HG03469 (cell line): ENCODE data around the gene ATP1B1.
A peak's percentile ranks its signal among the peaks of the same experiment; 100 is the strongest.
"Not testable (repeated sequence)": the region's sequence is repeated elsewhere in the genome, so short reads cannot be mapped to it uniquely, and the experiment has no call there.

Source experiments
- ATAC-seq: cut with Tn5 transposase; IDR thresholded peaks from one replicate; pipeline ENCODE4 v1.9.1; 2021; ENCODE audit warnings: mild to moderate bottlenecking, moderate library complexity, moderate number of reproducible peaks; ENCODE audit not compliant: unreplicated experiment

ATP1B1 gene

DNA sequence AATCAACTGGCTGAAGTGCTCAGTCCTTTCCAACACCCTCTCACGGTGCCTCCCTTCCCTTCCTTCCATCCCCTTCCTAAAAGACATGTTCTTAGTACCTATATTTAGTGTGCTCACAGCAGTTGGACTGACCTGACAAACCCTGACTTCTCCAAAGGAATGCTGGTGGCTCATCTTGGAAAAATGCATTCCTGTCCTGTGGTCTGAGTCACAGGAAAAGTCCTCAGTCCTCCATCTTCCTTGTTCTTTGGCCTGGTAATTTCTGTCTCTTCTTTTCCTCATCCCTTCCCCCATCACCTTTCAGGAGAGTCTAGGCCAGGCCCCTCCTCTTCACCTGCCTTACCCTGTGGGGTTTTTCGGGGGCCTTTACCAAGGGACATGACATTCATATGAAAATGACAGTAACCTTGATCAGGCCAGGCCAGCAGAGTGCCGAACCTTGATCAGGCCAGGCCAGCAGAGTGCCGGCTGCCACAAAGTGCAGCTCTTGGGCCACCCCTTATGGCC, 7.2 kb downstream of the ATP1B1 start:
- no peak for ATAC-seq

DNA sequence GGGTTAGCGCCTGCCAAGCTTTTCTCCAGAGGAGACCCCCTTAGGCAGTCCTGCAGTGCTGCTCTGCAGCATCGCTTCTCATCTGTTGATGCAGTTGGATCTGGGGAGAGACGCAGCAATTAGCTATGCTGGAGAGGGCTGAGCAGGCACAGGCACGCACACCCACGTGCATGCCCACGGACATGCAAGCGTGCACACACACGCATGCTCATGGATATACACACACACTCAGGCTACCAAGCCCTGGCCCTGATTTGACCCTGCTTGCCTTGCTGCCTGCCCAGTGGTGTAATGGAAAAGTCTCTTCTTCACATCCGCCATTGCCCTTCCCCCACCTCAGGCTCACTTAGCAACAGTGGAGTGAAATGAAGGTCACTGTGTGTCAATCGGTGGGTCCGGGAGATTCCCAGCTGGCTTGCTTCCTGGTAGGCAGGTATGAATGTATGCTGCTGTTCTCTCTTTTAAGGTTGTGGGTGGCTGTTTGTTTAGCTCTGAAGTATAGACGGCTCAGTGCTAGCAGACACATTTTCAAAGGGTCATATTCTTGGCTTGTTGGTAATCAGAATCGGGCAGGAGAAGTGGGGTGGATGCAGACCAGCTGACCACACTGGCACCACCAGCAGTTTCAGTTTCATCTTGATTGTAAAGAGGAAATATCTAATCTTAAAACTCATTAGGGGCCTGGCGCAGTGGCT, 9.5 kb downstream of the ATP1B1 start:
- peak; percentile 53 for ATAC-seq

DNA sequence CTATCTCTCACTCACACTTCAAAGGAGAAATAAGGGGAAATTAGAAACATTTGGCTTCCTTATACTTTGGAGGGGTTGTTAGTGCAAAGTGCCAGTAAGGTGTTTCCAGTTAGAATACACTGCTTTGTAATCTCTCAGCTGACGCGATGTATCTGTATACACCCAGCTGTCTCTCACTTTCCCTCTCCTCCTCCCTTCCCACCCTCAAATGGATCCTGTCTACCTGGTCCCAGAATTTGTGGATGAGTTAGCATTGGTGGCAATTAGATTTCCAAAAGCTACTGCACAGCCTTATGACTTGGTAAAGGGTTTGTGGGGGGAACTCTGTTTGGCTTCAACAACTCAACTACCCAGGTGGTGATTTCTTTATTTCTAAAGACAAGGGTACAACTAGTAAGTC, 10.5 kb downstream of the ATP1B1 start:
- no peak for ATAC-seq

DNA sequence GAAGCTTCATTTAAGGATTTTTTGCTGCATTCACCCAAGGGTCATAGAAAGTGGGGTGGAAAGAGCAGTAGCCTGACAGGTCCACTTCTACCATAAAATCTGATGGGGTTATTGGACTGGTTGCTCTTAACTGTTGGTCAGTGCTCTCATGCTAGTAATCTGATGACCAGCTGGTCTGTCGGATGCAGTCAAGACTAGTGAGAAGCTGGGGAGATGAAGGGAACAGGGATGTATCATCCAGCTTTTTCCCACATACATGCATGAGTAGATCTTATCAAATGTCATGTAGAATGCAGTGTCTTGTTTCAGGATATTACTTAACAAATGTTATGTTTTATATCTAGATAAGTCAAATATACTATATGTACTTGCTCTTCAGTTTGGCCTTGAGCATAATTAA, 11.1 kb downstream of the ATP1B1 start:
- ATAC-seq = no peak

DNA sequence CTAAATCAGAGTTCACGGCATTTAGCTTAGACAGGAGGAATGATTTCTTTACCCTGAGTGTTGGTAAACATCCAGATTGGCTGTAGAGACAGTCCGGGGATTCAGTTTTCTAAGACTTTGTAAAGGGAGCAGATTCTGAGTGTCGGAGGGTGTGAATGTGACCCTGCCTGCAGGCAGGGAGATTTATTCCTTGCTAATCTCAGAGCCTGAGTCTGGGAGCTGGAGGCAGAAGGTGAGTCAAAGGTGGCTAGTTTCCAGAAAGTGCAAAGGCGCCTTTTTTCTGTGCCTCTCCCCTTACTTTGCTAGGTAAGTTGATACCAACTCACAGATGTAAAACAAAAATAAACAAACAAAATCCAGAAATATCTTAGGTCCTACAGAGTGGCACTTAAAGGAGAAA, 11.7 kb downstream of the ATP1B1 start:
- ATAC-seq = no peak

DNA sequence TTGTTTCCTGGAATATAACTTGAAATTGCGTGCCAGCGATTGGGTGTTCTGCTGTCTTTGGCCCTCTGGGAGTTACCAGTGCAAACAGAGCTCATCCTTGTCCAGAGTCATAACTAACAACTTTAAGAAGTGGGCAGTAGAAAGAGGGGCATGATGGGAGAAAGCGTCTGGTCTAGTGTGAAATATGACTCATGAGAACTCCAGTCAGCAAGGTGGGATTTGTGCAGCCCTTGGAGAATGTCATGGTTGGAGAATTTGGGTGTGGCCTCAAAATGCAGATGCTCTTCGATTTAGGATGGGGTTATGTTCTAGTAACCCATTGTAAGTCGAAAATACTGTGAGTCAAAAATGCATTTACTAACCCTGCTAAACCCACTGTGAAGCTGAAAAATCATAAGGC, 12.9 kb downstream of the ATP1B1 start:
- no peak for ATAC-seq

DNA sequence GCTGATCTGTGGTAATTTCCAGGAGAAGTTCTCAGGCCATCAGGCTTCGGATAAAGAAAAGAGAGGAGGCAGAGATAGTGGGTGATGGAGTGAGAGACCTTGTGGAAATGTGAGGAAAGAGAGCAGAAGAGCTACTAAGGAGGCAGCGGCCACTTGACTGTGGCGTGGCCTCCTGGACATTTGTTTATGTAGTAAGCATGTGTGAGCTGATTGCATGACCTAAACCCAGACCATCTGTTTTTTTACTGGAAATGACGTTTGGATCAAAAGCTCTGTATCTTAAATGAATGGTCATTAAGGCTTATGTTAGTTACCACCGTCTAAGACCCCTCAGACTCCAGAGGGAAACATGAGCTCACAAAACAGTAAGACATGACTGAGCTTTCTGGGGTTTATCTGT, 13.6 kb downstream of the ATP1B1 start:
- ATAC-seq = no peak

DNA sequence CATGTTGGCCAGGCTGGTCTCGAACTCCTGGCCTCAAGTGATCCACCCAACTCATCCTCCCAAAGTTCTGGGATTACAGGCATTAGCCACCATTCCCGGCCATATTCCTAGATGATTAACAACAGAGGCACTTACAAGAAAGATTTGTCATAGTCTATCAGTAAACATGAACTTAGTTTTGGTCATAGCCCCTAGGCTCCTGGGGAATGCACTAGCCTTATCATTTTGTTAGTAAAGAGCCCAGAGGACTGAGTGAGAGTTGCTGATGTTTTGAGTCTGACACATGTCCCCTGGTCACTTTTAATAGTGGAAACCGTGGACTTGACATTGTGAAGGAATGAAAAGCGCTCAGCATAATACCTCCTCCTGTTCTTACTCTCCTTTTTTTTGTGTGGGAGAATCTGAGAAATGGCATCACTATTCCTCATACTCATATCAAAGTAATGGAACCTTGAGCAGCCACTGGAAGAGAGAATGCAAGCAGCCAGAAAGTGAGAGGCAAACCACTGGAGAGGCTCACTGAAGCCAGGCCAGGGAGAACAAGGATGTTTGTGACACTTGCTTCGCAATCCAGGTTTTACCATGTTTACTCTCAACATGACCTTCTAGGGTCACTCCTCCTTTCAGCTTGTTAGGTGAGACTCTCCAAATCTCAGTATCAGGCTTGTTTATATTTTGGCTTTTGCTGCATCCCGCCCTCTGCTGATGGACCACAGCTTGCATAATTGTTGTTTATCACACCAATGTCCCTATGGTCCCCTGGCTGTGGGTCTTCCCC, 14.8 kb downstream of the ATP1B1 start:
- no peak for ATAC-seq

DNA sequence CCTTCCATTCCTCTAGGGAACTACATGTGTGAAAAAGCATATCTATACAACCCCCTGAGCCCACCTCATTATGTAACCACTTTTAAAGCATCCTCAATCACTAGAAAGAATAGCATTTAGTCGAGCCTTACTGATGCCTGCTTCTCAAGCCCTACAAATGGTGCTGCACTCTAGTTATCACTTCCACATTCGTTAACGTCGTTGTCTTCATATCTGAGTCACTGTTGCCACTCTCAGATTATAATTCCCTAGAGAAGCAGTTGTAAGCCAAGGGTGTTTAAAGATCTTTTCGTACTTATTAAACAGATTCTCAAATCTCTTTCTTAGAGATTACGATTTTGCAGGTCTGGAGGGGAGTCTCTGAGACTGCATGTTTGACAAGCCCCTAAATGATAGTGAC, 16.5 kb downstream of the ATP1B1 start:
- no peak for ATAC-seq

DNA sequence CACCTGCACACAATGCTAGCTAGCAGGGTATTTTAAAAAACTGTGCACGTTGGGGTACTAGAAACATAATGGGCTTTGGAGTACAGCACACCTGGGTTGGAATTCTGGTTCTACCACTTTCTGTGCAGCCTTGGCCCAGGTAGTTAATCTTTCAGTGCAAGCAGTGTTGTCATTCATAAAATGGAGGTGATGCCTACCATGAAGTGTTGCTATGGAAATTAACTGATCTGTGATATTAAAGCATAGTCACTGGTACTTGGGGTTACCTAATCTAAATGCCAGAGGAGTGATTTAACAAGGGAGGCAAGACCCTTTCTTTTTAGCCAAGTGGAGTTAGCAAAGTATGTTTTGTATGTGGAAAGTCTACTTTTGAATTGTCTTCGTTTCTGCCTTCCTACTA, 18.0 kb downstream of the ATP1B1 start:
- ATAC-seq = no peak

DNA sequence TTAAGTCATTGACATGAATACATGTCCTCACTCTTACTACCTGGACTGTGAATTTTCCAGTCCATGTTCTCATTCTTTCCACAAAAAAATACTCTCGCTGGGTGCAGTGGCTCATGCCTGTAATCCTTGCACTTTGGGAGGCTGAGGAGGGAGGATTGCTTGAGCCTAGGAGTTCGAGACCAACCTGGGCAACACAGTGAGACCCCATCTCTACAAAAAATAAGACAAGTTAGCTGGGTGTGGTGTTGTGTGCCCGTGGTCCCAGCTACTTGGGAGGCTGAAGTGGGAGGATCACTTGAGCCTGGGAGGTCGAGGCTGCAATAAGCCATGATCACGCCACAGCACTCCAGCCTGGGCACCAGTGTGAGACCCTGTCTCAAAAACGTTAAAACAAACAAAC, 19.1 kb downstream of the ATP1B1 start:
- not testable (repeated sequence) for ATAC-seq

DNA sequence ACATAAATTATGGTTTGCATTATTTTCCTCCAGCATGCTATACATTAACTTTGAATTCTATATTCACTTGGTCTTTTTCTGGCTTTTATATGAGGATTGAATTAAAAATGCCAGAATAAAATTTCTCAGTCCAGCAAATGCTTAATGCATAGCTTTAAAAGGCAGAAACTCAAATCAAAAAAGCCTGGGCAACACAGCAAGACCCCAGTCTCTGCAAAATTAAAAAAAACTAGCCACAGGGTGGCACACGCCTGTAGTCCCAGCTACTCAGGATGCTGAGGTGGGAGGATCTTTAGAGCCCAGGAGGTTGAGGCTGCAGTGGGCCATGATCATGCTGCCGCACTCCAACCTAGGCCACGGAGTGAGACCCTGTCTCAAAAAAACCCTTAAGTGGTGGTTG, 19.8 kb downstream of the ATP1B1 start:
- no peak for ATAC-seq

DNA sequence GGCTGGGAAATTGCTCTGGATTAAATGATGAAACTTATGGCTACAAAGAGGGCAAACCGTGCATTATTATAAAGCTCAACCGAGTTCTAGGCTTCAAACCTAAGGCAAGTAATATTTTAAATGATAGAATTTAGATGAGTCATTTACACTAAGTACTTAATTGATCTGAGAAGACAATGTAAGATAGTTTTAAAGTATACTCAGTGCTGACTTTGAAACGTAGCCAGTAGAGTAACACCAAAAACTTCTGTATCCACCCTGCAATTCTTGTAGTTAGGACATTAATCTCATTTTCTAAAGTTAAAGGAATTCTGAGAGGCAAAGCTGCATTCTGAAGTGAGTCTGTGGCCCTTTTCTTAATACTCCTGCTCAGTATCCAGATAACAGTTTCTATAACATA, 20.8 kb downstream of the ATP1B1 start:
- ATAC-seq = no peak

DNA sequence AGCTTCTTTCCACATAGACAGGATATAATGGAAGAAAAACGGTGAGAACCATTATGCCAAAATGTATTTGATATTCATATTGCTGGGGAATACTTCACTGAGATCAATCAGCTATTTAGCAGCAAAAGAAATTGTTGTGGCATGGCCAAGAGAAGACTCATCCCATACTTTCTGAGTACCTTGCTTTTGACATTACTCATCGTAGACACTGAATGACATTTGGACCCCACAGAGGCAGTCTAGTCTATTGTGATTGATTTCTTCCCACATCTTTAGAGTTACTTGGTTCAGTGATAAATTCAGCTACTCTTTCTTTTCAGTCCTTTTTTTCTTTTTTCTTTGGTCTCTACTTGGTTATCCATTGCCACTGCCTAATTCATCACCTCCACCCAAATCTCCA, 22.1 kb downstream of the ATP1B1 start:
- no peak for ATAC-seq

DNA sequence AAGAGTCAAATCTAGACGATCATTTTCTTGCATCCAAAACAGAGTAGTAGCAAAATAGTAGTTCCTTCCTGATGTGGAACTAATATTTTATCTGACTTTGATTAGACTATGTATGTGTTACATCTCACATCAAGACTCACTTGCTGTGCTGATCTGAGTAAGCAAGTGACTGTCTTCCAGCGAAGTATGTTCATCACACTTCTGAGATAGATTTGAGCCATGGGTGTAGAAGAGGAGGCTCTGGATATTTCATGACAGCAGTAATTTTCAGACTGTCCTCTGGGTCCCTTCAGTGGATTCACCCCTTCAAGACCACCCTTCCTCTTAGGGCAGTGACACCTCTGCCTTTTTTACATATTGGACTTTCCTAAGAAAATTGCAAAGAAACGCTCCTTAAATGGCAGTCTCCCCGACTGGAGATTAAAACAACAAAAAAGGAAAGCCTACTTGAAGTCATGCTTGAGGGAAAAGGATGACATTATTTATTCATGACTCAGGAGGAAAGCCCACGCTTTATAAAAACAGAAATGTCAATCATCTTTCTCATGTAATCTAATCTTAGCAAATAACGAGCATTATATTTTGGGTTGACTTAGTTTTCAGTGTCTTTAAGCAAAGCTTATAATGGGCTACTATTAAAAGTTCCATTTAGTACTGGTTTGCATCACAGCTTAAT, 22.8 kb downstream of the ATP1B1 start:
- no peak for ATAC-seq

DNA sequence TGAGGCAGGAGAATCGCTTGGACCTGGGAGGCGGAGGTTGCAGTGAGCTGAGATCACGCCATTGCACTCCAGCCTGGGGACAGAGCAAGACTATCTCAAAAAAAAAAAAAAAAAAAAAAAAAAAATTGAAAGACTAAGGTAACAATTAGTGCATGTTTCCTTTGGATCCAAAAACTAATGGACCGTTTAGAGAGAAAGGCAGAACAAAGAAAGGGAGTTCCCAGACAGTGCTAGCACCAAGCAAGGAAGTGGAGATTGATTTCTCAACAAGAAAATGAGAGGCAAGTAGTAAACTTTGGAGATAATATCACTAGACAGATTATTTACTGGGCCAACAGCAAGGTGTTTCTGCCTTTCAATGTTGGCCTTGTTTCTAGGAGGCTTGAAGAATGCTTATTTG, 24.2 kb downstream of the ATP1B1 start:
- no peak for ATAC-seq

DNA sequence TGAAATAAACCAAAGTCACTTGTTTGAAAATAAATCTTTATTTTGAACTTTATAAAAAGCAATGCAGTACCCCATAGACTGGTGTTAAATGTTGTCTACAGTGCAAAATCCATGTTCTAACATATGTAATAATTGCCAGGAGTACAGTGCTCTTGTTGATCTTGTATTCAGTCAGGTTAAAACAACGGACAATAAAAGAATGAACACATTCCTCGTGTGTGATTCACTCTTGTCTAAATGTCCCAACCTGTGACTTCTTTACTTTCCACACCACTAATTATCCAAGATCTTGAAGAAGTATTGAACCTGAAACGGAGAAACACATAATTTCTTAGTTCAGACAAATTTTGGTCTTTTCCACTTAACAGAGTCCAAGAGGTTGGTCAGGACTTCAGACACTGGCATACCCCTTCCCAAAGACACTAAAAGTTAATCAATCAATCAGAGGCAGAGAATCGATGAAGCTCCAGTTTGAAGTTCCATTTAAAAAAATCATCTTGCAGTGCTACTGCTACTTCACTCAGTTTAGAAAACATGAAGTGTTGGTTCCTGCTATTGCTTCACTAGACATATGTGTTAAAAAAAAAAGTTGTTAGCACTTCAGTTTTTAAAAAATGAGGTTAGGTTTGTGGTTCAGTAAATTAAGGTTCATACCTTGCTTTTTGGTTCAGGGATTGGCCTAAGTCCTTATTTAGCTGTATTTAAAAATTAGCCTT, 26.2 kb downstream of the ATP1B1 start:
- no peak for ATAC-seq

DNA sequence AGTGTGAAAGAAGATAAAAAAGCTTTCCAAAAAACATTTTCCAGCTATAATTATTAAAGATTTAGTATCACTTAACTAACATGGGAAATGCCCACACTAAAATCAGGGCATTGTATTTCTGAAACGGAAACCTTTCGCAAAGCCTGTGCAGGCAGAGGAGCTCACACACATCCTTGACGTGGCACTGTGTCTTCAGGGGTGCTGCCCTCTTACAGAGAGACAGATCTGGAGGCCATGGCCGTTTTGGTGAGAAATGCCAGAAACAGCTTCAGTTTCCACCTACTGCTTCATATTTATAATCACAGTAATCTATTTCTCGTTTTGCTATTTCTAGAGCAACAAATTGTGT, 26.7 kb downstream of the ATP1B1 start:
- no peak for ATAC-seq

DNA sequence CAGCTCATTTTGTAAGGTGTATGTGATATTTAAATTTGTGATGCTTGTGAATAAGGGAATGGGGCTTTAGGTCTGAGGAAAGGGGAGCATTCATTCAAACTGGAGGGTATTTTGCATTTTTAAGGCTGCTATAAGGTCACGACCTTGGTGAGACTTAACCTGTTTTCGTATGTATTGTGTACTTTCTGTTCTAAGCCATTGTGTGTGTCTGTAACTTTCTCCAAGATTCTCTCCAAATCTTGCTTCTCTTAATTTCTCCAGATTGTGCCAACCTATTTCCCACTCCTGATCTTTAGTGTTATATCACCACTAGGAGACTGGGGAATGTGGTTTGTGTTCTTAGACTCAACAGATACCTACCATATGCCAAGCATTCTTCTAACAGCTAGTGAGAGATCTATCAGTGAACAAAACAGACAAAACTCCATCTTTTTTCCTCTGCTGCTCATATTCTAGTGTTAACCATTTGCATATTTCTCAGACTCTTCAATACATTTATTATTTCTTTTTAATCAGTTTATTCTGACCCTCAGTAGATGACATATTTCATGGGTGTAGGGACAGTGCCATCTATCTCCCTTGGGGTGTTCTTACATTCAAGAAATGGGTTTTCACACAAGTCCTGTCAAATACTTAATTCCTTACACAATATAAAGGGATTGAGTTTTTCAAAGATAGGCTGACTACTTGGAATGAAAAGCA, 27.5 kb downstream of the ATP1B1 start:
- no peak for ATAC-seq

DNA sequence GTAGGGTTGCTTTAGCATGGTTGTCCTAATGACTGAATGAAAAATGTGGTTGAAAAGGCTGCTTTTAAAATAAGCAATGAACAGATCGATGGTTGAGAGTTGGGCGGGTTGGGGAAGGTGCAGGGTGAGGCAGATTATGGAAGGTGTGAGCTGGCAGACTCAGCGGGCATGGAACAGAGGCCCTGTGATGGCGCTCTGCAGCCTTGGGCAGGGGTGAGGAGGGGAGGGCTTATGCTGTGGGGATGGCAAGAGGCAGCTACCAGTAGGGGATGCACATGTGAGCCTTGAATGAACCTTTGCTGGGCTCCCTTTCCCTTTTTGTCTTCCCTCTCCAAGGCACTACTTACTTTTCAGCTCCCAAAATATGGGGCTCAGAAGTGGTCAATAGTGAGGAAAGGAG, 30.9 kb downstream of the ATP1B1 start:
- ATAC-seq = no peak
